Activated CD4-positive, alpha-beta T cell treated with anti-CD3 and anti-CD28 coated beads, Interleukin-2, Interleukin-6, amounts not matched to agents 100 ng/mL and 50 ng/mL, durations not matched to agents 16 hours and 8 hours (primary cell): Measurements from ENCODE around the gene SH3TC1.
A peak's percentile ranks its signal among the peaks of the same experiment; 100 is the strongest.

Experiments used
- DNase-seq: peaks from one replicate; pipeline ENCODE4 v3.0.0-alpha.2; 2020

The SH3TC1 gene

DNA sequence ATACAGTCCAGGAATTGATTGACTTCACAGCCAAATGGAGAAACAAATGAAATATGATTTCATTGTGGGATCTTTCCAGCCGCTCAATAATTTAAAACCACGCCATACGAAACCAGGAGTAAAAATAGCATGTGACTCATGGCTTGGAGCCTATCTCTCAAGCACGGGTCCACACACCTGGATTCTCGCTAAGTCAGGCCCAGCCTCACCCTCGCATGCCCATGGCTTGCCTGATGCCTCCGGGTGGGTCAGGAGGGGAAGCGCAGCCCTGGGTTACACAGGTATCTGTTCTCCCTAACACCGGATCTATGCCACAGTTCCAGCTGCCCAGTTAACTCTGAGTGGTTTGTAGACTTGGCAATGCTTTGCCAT, 34.9 kb upstream of the SH3TC1 start:
- DNase-seq = no peak

DNA sequence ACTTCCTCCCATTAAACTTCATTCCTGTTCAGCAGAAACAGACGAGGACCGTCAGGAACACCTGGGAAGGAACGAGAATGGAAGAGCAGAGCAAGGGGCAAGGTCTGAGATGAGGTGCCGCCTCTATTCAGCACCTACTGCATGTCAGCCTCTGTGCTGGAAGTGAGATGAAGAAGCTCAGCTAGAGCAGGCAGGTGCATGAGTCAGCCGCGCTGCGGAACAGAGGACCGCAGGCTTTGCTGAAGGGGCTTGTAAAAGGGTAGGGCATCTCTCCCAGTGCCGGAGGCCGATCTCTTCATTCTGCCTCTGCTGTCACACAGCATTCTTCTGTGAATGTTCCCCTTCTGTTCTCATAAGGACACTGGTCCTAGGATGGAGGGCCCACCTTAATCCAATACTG, 34.4 kb upstream of the SH3TC1 start:
- DNase-seq = no peak

DNA sequence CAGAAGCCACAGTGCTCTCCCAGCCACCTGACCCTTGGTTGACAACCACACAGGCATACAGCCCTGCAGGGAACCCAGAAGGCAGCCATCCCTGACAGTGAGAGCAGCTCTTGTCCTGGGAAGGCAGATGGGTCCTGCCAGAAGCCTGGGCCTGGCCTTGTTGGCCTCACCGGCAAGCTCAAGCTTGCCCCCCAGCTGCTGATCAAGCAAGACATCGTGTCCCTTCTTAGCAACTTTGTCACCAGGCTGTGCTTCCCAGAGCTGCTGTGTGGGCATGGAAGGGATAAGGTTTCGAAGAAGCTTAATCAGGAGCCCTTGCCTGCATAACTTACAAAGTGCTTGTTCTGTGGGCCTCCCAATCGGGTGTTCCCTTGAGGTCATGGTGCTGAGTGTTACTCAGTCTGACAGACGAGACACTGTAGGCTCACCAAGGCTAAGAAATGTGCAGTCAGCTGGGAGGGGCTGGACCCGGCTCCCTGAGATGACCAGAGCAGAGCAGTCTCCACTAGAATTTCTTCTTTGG, 33.7 kb upstream of the SH3TC1 start:
- DNase-seq = no peak

DNA sequence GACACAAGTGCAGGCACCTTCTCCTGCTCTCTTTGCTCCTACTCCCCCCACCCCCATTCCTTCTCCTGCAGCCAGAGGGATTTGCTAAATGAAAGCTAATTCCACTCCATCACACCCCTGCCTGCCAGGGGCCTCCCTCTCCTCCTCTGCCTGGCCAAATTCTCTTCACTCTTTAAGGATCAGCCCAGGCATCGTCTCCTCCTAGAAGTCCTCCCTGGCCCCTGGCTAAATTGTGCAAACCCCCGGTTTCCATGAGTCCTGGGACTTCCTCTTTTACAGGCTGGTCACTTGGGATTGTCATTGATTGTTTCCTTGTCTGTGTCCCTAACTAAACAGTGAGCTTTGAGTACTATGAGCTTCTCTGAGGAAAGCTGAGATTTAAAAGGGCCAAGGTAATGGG, 31.8 kb upstream of the SH3TC1 start:
- DNase-seq = no peak

DNA sequence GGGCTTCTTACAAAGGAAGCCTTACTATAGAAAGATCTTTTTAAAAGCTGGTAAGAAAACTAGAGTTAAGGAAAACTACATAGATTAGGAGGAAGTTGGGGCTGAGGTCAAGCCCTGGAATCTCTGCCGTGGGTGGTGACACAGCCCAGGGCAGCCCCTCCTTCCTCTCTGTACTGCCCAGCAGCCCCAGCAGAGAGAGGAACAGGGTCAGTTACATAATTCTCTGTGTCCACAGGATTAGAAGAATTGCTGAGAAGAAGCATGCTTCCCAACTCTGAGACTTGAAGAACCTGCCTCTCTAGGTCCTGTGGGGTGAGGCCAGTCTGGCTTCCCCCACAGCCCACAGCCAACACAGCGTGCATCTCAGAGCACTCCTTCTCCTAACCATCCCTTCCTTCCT, 31.3 kb upstream of the SH3TC1 start:
- DNase-seq = no peak

DNA sequence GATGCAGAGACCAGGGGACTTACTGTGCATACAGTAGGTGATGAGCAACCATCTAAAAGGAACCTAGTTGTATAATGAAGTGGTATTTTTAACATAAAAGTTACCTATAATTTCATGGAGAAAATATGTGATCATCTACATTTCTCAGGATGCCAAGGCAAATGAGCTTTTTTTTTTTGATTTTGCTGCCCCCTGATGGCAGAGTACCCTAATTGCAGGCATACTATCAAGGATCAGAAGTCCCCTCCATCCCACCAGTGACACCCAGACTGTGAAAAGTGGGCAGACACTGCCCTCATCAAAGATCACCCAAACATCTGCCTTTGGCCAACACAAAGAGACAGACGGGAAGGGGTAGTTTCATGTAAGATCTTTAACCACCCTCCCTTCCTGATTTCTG, 30.9 kb upstream of the SH3TC1 start:
- no peak for DNase-seq

DNA sequence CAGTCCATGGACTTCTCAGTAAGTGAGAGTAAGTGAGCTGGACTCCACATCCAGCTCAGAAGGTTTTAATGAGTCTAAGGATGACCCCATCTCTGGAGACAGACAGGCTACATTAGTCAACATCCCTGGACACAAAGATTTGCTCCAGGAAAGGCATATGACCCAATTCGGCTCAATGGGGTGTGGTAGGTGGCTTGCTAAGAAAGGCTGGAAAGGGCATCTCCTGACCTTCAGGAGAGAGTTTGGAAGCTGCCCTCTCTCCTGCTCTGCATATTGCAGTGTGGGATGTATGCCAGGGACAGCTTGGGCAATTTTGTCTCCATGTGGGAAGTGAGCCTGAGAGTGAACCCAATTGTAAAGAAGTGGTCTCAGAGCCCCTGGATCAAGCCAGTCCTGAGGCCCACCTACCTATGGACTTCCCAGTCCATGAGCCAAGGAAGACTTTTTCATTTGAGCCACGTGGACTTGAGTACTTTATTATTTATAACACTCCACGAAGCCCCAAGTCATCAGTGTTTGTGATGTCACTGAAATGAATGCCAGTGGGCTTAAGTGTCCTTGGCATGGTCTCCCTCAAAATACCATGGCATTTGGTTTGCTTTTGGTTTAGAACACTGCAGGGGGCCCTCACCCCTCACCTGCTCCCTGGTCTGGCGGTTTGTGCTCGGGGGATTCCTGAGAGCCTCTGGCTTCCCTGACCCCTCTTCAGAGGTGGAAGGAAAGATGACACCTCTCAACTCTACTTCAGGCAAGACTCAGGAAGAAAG, 30.1 kb upstream of the SH3TC1 start:
- no peak for DNase-seq

DNA sequence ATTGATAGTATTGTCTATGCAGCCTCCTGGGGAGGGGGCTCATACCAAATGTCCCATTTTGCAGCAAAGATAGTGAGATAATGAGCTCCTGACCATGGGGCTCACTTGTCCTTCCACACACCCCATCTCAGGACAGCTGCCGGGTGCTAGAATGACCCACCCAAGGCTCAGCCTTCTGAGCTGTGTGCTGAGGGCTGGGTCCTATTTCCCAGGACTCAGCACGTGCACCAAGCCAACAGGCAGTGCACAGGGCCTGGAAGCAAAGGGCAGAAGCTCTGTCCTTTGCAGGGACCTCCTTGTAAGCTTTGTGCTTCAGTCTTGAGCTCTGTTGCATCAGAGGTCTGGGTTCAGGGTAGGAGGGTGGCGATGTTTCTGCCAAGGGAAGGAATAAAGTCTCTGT, 29.3 kb upstream of the SH3TC1 start:
- no peak for DNase-seq

DNA sequence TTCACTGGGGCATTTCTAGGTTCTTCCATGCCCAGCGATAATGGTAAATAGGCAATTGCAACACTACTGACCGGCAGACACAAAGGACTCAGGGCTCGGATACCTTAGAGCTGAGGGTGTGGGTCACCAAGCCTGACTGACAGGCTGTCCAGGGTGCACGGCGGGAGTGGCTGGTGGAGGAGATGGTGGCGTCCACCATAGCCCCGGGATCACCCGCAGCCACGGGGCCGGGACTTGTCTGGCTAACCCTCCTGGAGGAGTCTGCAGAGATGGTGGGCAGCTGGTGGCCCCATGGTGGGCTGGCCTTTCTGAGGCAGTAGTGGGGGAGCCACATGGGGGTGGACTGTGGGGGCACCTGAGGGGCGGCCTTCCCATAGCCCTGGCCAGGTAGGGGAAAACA, 28.7 kb upstream of the SH3TC1 start:
- no peak for DNase-seq

DNA sequence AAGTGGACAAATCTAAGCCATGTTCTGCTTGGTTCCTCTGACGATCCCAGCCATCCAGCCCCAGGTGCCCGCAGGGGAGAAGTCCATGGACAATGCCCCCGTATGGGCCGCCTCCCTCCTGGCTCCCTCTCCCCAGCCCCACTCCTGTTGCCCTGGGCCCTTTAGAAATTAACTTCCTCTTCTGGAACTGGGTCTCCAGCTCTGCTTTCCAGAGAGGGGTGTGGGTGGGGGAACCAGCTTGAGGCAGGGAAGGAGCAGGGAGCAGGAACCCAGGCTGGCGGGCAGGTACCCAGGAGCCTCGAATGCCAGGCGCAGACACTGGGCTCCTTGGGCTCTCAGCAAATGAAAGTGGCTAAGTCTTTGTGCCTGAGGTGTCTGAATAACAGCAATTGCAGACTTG, 27.8 kb upstream of the SH3TC1 start:
- no peak for DNase-seq

DNA sequence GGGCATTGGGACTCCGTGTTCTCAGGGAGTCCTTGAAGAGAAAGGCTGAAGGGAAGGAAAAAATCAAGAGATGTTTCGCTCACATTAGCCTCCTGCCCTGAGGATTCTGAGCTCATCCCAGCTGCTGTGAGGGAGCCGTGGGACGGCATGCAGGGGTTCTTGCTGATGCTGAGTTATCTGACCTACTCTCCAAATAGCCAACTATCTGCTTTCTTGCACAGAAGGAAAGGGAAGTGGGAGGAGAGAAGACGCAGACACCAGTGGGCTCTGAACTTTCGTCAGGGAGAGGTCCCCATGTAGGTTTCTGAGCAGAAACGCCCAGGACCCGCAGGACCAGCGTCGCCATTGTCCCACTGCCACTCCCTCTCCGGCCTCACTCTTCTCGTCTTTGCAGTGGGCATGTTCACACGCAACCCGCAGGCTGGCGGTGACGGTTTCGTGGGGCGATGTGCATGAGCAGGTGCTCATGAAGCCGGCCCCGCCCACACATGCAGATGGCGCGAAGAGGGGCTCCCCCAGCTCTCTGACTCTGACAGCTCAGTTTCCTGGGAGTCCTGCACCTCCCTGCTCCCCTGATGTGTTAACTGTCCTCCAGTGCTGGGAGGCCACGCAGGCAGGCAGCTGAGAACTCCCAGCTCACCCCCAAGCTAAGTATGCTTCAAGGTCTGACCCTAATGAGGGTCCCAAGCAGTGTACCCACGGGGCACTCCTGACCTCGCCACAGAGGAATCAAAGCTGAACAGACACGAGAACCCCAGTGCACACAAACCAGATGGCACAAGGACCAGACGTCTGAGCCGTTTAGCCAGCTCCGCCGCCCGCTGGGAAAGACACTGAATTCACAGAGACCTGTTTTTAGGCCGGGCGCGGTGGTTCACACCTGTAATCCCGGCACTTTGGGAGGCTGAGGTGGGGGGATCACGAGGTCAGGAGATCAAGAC, 26.8 kb upstream of the SH3TC1 start:
- DNase-seq = no peak

DNA sequence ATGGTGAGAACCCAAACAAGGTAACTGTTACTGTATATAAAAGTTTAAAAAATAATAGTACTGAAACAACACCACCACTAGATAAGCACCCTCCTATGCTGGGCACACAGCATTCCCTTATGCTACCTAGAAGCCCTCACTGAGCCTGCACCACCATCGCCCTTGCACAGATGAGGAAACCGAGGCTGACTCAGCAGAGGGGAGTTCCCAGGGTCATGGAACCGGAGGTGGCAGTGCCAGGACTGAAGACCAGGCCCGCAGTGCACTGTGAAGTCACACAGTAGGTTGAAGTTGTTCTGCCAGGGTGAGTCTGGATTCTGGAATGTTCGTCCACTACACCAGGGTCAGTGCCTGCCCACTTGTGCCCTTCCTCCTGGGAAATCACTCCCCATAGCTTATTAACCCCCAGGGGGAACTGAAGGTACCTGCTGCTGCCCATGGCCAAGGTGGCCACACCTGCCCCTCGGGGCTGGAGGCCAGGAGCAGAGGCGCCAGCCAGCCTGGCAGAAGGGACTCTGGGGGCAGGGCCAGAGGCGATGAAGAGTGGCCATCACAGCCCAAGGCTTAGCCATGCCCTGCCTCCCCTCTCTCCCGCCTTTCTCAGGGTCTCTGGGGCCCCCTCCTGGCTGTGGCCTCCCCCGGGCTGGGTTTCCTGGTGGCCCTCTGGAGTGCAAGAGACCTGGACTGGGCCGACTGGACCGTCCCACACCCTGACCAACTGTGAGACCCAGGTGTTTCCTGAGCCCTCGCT, 25.4 kb upstream of the SH3TC1 start:
- DNase-seq = no peak

DNA sequence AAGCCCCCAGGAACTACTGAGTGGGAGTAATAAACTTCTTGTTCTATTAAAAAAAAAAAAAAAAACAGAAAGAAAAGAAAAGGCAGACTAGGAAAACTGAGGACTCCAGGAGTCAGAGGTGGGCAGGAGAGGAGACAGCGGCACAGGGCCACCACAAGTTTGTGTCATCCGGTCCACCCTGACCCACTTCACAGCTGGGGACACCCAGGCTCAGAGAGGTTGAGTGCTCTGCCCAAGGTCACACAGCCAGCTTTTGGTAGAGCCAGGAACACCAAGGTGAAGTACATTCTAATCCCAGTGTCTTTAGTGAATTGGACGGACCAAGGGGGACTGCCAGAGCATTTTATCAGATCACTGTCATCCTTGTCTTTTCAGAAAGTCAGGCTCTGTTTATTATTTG, 24.1 kb upstream of the SH3TC1 start:
- DNase-seq = no peak

DNA sequence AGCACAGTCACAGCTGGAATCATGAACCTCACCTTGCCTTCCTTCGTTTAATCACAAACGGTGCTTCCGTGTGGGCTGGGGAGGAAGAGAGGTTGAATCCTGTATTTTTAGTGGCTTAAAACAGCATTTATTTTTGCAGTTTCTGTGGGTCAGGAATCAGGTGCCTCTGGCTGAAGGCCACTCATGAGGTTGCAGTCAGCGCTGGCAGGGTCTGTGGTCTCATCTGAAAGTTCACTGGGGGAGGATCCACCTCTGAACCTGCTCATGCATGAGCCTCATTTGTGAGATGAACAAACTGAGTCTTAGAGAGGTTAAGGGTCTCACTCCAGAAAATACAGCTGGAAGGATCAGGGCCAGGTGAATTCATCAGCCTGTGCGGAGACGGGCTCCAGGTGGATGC, 23.4 kb upstream of the SH3TC1 start:
- DNase-seq = no peak

DNA sequence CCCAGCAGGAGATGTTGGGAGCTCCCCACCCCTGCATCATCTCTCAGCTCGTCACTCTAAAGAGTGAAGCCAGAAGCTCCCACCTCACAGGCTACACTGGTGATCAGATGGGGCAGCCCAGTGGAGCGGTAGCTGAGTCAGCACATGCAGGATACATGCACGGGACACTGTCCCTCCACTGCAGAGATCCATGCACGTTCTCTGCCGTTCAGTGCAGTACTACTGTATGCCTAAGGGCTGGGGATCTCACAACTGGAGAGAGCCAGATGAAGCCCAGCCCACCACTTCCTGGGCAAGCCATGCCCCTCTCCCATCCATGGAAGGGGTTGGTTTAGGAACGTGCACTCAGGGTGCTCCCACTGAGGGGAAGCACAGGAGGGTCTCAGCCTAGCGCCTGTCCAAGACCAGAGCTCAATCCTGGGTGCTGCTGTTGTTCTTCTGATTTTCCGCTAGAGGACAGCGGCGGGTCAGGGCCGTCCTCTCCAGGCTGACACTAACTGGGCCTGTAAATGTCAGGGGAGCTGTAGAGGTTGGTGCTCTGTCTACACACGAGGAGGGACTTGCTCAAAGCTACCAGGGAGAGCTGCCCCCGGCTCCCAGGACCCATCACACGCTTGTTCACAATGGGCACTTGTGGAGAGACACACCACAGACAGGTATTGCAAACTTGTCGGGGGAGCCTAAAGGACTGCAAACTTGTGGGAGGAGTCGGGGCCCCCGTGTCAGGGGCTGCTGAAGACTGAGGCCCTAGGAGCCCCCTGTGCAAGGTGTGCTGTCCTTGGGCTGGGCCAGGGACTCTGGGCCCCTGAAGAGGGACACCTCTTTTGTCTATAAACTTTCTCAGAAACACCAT, 22.3 kb upstream of the SH3TC1 start:
- peak; percentile 55 for DNase-seq

DNA sequence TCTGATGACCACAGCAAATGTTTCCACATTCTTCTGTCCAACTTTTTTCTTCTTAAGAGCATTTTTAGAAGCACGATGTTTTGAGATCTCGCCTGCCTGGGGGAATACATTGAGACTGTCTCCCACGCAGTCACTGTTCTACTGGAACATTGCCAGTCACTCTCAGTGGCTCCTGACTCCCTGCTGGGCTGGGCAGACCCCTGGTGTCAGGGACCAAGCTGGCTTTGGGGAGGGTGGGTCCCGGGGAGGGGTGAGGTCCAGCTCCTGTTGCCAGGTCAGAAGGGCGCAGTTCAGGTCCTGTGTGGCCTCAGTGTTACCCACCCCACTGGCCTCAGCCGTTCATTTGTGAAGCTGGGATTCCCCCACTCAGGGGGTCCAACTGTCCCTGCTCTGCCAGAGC, 21.5 kb upstream of the SH3TC1 start:
- DNase-seq = no peak

DNA sequence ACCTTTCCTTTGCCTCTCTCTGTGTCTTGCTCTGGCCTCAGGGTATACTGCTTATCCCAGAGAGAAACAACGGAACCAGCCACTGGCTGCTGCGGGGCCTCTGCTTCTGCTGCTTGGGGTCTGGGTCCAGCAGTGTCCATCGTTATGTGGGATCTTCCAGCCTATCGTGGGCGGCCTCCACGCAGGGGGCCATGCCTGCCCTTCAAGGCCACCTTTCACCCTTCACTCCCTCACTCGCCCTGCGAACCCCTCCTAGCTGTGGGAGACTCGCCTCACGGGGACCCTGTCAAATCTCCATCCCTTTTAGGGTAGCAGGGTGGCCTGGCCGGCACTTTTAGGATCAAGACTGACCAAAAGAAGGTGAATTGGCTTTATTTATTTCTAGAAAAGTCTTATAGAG, 21.1 kb upstream of the SH3TC1 start:
- no peak for DNase-seq

DNA sequence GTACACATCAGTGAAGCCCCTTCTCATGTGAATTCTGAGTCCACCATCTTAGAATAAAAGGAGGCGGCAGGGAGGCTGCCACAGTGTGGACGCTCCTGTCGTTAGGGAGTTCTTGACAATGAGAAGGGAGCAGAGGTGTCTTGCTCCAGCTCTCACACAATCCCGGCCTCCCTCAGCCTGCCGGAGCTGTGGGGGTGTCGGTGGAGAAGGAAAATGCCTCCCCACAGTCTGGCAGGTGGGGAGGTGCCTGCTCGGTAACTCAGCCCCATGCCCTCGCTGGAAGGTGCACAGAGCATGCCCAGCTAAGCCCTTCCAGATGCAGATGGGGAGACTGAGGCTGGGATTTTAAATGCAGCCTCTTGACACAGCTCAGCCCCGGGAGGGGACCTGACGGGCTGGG, 20.0 kb upstream of the SH3TC1 start:
- no peak for DNase-seq

DNA sequence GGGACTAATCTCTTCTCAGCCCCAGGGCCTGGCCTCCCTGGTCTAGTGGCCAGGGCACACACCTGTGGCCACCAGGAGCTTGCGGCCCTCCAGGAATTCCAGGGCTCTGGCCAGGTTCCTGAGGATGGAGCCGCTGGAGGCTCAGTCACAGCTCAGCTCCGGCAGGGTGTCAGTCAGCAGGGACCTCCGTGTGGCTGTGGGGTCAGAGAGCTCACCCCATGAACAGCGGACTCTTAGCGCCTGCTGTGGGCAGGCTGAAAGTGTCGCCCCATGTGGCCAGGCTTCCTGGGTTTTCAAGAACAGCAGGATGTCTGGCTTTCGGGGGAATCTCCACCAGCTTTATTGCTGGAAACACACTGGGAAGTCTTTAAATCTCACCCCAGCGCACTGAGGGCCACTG, 19.3 kb upstream of the SH3TC1 start:
- DNase-seq = no peak

DNA sequence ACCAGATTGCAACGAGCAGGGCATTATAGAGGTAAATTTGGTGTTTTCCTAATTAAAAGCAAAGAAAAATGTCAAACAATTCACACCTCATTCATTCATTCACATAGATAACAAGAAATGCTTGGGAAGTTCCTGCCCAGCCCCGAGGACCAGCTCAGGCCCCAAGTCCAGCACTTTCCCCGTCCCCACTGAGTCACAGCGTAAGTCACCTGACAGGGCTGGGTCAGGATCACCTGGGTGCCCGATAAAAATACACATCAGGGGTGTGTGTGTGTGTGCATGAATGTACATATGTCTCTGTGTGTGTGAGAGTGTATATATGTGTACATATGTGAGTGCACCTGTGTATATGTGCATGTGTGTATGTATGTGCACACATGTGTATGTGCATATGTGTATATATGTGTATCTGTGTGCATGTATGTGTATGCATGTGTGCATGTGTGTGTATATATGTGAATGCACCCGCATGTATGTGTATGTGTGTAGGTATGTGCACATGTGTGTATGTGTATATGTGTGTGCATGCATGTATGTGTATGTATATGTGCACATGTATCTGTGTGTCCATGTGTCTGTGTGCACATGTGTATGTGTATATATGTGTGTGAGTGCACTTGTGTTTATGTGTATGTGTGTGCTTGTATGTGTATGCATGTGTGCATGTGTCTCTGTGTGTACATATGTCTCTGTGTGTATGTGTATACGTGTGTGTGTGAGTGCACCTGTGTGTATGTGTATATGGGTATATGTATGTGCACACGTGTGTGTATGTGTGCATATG, 18.6 kb upstream of the SH3TC1 start:
- DNase-seq = no peak

DNA sequence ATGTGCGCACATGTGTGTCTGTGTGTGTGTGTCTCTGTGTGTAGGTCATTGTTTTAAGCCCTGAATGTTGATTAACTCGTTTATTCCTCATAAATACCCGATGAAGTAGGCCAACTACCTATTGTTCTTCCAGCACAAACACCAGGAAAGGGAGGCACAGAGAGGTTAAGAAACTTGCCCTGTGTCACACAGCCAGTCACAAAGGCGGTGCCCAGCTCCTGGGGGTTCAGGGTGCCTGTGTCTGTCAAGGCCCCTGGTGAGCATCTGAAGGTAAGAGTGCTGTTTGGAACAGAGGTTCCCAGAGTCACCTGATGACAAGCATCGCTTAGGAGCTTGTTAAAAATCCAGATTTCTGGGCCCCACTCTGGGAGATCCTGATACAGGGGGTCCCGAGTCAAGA, 18.0 kb upstream of the SH3TC1 start:
- no peak for DNase-seq

DNA sequence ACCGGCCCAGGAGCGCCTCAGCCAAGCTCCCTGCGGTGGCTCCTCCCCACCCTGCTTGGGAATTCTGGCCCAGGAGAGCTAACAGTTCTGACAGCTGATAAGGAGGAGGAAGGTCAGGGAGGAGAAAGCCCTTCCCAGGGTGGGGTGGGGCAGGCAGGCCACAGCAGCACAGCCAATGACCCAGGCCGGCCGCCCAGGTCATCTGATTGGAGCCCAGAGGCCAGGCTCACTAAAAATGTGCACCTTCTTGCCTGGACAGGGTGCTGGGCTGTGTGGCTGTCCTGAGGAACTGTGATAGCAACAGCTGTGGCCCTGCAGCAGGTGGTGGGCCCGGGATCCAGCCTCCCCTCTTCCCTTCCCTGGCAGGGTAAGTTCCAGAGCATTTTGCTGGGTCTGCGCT, 17.2 kb upstream of the SH3TC1 start:
- DNase-seq = no peak
